ENCODE data around the gene SMYD3.

Gene SMYD3

DNA sequence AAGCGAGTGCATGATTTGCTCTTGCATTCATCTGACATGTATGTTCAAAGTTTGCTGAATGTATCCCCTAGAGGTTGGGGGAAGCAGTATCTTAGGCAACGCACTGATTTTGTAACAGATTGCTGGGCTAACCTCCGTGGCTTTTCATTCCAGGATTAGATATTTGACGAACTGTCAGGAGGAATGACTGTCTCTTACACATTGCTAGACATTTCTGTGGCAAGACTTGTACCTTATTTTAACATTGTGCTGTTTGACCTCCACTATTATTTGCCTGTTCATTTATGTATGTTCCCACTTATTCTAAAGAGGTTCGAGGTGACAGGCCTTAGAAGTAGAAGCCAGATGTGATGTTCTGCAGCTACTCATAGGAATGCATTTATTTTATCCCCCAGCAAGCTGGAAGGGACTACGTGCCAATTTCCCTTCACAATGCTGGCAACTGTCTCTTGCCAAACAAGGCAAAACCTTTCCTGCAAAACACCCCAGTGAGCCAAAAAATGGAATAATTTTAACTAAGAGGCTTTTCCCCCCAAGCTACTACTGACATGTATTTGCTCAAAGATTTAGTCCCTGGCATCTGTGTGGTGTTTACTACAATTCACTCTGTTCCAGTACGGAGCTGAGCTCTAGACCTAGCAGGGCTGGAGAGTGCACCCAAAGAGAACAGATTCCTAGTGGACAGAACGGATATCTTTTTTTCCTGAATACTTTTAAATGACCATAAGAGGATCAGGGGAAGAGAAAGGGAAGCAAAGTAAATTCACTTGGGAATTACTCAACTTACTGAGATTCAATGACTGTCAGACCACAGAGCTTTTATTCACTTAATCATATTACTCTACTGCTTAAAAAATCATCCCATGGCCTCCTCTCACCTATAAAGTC is 646.2 kb downstream of the SMYD3 start:
- in situ Hi-C loops (cut with MboI; ENCODE audit: low sequenced_read_pairs) = no loop called here

DNA sequence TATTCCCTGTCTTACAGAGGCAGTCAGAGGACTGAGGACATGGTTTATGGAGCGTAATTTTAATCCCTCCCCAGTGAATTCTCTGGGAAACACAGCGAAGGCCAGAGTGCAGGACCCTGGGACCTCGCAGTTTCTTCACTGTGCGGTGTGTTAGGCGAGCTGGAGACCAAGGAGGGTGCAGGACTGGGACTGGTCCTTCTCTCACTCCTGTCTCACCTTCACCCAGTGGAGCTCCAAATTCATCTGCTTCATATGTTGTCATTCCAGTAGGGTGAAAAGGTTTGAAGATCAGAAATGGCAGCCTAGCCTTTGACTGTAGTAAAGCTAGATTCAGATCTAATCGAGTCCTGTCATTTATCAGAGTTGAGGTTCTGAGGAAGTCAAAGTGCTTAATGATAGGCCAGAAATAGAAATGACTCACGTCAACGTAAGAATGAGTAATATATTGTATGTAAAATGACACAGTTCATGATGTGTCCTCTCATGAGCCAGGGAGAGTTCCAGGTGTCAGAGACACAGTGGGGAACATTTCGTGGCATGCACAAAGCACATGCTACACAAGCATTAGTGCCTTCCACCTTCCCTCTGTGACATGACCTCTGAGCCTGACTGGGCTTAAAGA is 647.5 kb downstream of the SMYD3 start:
- in situ Hi-C loops (cut with MboI; ENCODE audit: low sequenced_read_pairs) = no loop called here

DNA sequence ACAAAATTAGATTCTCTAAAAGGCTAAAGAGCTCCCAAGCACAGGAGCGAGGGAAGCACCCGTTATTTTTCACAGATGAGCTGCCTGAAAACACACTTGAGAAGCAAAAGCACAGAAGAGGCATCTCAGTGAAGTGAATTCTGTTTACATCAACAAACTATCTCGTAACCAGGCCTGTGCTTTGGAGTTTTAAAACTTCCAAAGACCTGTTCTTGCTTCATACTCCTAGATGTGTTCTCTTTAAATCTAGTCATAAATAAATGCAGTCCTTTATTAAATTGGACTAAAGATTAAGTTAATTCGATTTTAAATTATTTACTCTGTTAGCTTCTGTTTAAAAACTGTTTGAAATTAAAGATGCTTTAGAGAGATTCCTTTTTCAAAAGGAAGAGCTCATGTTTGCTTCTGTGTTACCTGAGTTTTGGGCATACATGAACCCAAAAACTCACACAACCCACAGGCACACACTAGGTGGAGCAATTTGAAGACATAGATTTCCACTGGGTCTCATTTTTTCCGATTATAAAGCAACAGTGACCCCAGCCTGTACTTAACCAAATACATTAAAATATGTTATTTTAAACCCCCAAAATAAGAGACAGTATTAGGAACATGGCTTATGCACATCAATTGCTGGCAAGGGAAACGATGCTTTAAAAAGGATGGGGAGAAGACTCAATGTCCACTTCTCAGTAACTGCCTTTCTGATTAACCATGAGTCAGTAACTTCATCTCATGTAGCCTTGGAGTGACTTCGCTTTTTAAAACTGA is 648.2 kb downstream of the SMYD3 start:
- in situ Hi-C loops (cut with MboI; ENCODE audit: low sequenced_read_pairs) = no loop called here

DNA sequence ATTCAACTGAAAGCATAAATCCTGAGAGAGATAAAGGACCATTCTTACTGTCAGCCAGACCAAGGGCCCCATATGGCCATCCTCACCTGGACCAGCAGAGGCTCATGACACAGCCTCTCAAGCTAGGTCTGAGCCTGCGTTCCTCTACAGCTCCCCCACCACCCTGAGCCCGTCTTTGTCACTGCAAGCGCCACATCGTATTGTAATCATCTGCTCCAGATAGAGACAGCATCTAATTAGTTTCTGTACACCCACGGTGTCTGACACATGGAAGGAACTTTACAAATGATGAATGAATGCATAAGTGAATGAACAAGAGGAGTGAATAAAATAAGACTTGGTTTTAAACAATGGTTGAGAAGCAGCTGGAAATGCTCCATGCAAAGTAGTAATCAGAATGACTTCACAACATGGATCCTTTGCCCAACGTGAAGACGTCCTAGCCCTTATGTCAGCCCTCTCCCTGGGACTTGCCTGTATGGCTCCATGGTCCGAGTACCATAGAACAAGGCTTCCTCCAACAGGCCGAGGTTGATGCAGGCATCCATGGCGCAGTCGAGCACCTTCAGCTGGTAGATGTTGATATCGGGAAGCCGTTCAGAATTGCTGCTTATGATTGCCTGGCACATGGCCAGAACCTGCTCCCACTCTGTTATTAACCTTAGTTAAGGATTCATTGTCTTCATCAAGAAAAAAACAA is 648.9 kb downstream of the SMYD3 start:
- in situ Hi-C loops (cut with MboI; ENCODE audit: low sequenced_read_pairs) = no loop called here

DNA sequence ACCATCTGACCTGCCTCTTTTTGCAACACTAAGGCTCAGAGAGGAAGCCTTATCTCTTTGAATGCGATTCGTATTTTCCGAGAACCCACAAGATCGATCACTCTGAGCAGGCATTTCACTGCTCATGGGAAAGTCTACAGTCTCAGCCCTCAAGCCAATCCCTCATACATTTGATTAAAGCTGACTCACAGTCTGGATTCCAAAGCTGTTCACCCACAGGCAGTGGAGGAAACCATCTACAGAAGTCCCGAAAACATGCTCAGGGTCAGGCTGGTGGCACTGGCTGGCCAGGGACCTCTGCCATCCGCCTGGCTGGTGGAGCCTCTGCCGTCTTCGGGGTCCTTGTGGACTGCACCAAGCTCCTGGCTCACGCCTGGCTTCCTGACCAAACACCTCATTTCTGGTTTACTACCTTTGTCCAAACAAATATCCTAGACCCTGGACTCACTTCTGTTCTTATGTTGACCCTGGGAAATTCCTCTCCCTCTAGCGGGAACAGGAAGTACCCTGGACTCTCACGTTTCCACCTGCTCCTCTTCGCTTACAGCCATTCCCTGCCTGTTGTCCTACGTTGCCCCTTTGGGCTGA is 650.0 kb downstream of the SMYD3 start:
- in situ Hi-C loops (cut with MboI; ENCODE audit: low sequenced_read_pairs) = no loop called here

- in situ Hi-C loops (cut with MboI; ENCODE audit: low sequenced_read_pairs) = no loop called here
Measured at GRCh38 chr1:245855846-245856730, 651.0 kb downstream of the SMYD3 start.

DNA sequence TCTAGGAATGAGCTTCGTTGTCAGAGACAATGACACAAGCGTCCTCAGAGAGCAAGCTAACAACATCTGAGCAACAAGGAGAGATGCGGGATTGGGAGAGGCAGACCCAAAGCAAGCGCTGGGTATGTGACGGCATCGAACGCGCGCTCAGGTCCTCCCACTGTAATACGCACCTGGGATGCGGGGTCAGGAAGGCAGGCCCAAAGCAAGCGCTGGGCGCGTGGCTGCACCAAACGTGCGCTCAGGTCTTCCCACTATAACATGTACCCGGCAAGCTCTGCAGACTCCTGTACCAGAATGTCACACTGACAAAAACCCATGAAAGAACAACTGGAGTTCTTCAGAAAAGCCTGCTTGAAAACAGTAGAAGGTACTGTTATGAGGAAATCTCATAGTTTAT is 653.8 kb downstream of the SMYD3 start:
- in situ Hi-C loops (cut with MboI; ENCODE audit: low sequenced_read_pairs) = no loop called here

- in situ Hi-C loops (cut with MboI; ENCODE audit: low sequenced_read_pairs) = no loop called here
Measured at GRCh38 chr1:245843101-245843500, 664.0 kb downstream of the SMYD3 start.

- in situ Hi-C loops (cut with MboI; ENCODE audit: low sequenced_read_pairs) = no loop called here
Measured at GRCh38 chr1:245842106-245842505, 665.0 kb downstream of the SMYD3 start.

DNA sequence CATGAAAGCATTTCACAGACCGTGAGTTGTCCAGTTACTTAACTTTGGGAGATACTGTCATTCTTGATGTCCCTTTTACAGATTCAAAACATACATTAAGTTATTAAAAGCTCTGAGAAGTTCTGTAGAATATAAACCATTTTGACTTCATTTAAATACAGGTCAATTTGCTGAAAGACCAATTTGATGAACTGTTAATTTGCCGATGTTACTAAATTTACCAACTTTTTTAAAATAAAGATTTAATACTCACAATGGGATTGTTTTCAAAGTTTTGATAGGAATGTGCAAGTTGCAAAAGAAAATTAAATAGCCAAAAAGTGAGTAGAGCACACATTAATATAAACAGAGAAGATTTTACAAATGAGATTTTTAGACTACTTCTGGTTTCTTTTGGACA is 666.1 kb downstream of the SMYD3 start:
- in situ Hi-C loops (cut with MboI; ENCODE audit: low sequenced_read_pairs) = no loop called here

DNA sequence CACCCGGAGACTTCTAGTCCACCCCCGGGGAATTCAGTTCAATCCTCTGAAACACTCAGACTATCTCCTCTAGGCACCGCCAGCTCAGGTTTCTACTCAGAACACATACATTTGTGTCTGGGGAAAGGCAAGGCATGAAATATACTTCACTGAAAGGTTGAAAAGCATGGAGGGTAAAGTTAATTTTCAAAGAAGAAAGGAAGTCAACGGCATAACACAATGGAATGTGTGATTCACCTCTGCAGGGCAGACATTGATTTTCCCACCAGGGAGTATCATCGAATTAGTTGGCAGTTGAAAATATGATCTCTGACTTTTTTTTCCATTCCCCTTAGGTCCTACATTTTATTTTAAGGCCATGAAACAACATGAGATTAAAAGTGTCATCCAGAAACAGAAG is 669.4 kb downstream of the SMYD3 start:
- in situ Hi-C loops (cut with MboI; ENCODE audit: low sequenced_read_pairs) = no loop called here

DNA sequence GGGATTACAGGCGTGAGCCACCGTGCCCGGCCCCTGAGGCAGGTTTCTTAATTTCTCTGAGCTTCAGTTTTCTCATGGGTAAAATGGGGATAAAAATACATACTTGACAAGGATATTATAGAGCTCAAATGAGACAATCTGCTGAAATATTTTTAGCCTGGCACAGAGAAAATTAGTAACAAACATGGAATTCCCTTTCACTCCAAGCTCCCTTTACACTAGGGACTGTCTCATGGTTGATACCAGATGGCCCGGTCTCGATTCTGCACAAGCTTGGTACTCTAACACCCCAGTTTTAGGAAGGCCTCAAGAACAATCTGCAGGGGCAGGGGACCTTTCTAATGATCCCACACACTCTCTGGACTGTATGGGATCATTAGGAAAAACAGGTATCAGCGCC is 671.7 kb downstream of the SMYD3 start:
- in situ Hi-C loops (cut with MboI; ENCODE audit: low sequenced_read_pairs) = no loop called here

DNA sequence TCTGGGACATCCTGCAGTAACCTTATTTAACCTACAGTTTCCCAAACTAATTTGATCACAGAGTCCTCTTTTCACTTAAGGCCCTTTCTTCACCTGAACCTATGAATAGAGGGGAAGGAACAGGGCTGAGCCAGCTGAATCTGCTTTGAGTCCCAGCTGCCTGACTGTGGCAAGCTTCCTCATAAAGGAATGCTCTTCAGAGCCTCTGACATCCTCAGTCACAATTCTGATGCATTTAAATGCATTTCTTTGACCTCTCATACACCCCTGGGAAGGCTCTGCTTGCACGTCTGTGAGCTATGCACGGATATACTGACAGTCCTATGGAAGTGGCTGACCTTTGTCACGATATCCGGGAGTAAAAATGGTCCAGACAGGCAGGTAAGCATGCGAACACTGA is 673.1 kb downstream of the SMYD3 start:
- in situ Hi-C loops (cut with MboI; ENCODE audit: low sequenced_read_pairs) = no loop called here

DNA sequence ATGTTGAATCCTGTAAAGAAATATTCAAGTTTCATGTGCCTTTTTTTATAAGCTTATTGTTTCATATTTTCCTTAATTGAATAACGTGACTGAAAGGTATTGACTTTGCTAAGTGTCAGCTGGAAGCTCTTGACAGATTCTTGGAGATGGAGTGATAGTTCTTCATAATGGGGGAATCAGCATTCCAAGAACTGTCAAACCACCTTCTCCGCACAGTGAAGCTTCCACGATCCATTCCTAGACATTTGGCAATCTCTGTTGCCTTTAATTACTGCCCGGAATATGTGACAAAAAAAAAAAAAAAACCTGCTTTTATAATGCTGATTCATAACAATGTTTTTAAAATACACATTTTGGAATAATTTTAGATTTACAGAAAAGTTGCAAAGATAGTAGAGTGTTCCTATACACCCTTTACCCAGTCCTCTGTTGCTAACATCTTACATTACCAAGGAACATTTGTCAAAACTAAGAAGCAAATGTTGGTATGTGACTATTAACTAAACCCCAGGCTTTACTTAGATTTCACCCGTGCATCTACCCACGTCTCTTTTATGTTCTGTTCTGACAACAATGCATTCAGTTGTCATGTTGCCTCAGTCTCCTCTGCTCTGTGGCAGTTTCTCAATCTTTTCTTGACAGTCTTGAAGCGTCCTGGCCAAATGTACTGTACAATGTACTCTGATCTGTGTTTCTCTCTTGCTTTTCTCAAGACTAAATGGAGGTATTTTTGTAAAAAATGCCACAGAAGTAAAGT is 674.1 kb downstream of the SMYD3 start:
- in situ Hi-C loops (cut with MboI; ENCODE audit: low sequenced_read_pairs) = no loop called here

GRCh38 chr1:245831518-245831917 is 675.6 kb downstream of the SMYD3 start:
- in situ Hi-C loops (cut with MboI; ENCODE audit: low sequenced_read_pairs) = no loop called here

GRCh38 chr1:245829826-245830225 is 677.3 kb downstream of the SMYD3 start:
- in situ Hi-C loops (cut with MboI; ENCODE audit: low sequenced_read_pairs) = no loop called here

DNA sequence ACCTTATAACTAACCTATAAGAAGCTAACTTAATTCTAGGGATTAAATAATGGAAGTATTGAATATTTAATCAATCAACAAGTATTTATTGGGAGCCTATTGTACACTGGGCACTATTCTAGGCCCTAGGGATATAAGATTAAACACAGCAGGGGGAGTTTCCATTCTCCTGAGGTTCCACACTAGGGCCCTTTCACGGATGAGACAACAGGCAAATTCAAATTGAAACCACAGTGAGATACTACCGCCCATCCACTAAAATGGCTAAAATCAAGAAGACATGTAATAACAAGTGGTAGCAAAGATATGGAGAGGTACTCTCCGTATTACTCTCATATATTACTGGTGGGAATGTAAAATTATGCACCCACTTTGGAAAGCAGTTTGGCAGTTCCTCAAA is 677.9 kb downstream of the SMYD3 start:
- in situ Hi-C loops (cut with MboI; ENCODE audit: low sequenced_read_pairs) = no loop called here

- in situ Hi-C loops (cut with MboI; ENCODE audit: low sequenced_read_pairs) = no loop called here
Measured at GRCh38 chr1:245827301-245827700, 679.8 kb downstream of the SMYD3 start.

Data from hTERT RPE-1 (cell line).